ENCODE results near the gene NACAD. TPM values are rescaled to one million over a fixed set of nuclear protein-coding genes. Genes with fewer than 3 reads are reported as not detected.

NACAD gene
- total and polyA plus RNA-seq, 8 donors, result 0.29 to 24.1 (median 1.1) TPM

DNA sequence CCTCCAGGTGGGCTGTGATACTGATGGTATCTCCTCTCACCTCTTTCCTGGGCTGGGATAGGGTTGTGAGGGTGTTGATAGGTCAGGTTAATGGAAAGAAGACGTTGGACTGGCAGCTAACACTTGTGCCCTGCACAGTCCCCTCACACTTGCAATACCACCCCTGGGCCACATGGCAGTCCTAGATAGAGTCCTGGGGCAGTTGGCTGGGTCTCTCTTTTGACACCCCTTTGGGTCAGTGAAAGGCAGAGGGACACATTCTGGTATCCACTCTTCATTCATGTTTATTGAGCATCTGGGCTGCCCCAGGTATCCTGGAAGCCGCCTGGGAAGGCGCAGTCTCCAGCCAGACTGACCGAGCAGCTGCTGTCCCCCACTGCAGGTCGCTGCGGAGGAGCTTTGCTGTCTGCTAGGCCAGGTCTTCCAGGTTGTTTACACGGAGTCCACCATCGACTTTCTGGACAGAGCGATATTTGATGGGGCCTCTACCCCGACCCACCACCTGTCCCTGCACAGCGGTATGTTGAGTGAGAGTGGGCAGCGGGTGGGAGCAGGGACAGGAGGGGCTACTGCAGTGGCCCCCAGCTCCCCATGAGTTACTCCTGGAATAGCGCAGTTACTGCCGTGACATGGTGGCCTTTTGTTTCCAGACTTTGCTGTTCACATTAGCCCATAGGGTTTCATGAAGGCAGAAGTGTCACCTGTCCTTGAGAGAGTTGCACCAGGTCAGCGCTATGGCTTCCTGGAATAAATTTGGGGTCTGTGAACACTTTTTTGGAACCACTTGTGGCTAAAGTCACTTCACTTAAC lies 19.1 kb downstream of the NACAD start:
- Histone ChIP-seq H3K9me3 (no peaks in the 10 kb centered on the region), H3K4me1 (peaks cover 0 to 5% (median 0%) of the 10 kb centered on the region in 4 donors), H3K4me3 (no peak overlapping the region), H3K36me3 (peaks cover 34 to 100% (median 98%) of the 10 kb centered on the region in 4 donors), H3K27ac (no peak overlapping the region), H3K27me3 (no peaks in the 10 kb centered on the region)
- TF ChIP-seq EP300 (IDR thresholded peaks at IDR 0.05) (no peak), POLR2A (IDR thresholded peaks at IDR 0.05) (no peak), POLR2AphosphoS5 (IDR thresholded peaks at IDR 0.05) (no peak)
- TF ChIP-seq, protein P1, sequence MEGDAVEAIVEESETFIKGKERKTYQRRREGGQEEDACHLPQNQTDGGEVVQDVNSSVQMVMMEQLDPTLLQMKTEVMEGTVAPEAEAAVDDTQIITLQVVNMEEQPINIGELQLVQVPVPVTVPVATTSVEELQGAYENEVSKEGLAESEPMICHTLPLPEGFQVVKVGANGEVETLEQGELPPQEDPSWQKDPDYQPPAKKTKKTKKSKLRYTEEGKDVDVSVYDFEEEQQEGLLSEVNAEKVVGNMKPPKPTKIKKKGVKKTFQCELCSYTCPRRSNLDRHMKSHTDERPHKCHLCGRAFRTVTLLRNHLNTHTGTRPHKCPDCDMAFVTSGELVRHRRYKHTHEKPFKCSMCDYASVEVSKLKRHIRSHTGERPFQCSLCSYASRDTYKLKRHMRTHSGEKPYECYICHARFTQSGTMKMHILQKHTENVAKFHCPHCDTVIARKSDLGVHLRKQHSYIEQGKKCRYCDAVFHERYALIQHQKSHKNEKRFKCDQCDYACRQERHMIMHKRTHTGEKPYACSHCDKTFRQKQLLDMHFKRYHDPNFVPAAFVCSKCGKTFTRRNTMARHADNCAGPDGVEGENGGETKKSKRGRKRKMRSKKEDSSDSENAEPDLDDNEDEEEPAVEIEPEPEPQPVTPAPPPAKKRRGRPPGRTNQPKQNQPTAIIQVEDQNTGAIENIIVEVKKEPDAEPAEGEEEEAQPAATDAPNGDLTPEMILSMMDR (IDR thresholded peaks at IDR 0.05), result no peak
- 90 to 95% (median 93%) methylated on average over 11 to 15 of the region's 15 CpGs for WGBS, 5 donors
- intact Hi-C loops (cut with DNase I; ENCODE audit: low total_unique reads), result no loop called here
- no peak for DNase-seq

GRCh38 chr7:45068236-45069023 lies 20.3 kb downstream of the NACAD start:
- Histone ChIP-seq H3K27ac (no peak overlapping the region), H3K4me3 (no peak overlapping the region), H3K27me3 (no peaks in the 10 kb centered on the region), H3K4me1 (peaks cover 0 to 5% (median 0%) of the 10 kb centered on the region in 4 donors), H3K9me3 (no peaks in the 10 kb centered on the region), H3K36me3 (peaks cover 35 to 99% (median 98%) of the 10 kb centered on the region in 4 donors)
- whole genome bisulfite sequencing, 5 donors, result 91 to 95% (median 93%) methylated on average over 10 to 15 of the region's 15 CpGs
- intact Hi-C loops (cut with DNase I; ENCODE audit: low total_unique reads), result no loop called here
- no peak for DNase-seq
- TF ChIP-seq POLR2A (IDR thresholded peaks at IDR 0.05) (no peak), EP300 (IDR thresholded peaks at IDR 0.05) (no peak), POLR2AphosphoS5 (IDR thresholded peaks at IDR 0.05) (no peak)
- TF ChIP-seq, protein P1 (IDR thresholded peaks at IDR 0.05), result no peak

- Histone ChIP-seq H3K27me3 (no peaks in the 10 kb centered on the region), H3K4me1 (peaks cover 0 to 5% (median 0%) of the 10 kb centered on the region in 4 donors), H3K4me3 (no peak overlapping the region), H3K36me3 (peaks cover 27 to 99% (median 90%) of the 10 kb centered on the region in 4 donors), H3K27ac (no peak overlapping the region), H3K9me3 (no peaks in the 10 kb centered on the region)
- TF ChIP-seq EP300 (IDR thresholded peaks at IDR 0.05) (no peak), POLR2A (IDR thresholded peaks at IDR 0.05) (no peak), POLR2AphosphoS5 (IDR thresholded peaks at IDR 0.05) (no peak)
- TF ChIP-seq, protein P1 (IDR thresholded peaks at IDR 0.05), result no peak
- DNase-seq, result no peak
- intact Hi-C loops (cut with DNase I; ENCODE audit: low total_unique reads), result no loop called here
- WGBS, 5 donors, result 91 to 95% (median 94%) methylated on average over 3 of the region's 3 CpGs
These were observed 21.2 kb downstream of the NACAD start for GRCh38 chr7:45067582-45067981.

DNA sequence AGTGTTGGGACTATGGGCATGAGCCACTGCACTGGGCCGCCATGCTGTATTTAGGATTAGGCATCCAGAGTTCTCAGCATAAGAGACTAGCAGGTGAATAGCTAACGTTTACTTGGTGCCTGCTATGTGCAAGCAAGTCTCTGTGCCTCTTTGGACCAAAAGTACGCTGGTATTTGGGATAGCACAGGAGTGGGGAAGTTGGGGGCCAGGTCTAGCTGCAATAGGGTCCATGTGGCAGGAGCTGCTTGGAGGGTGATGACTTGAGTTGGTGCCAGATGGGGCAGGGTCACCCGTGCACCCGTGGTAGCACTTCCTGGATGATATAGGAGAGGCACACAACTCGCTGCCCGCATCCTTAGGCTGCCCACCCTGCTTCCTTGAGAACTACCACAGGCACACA lies 22.4 kb downstream of the NACAD start:
- DNase-seq, result peak in 1 of 2 donors; percentile 7
- Histone ChIP-seq H3K4me1 (peaks cover 0 to 5% (median 0%) of the 10 kb centered on the region in 4 donors), H3K9me3 (no peaks in the 10 kb centered on the region), H3K36me3 (peaks cover 17 to 91% (median 78%) of the 10 kb centered on the region in 4 donors), H3K4me3 (no peak overlapping the region), H3K27me3 (no peaks in the 10 kb centered on the region), H3K27ac (no peak overlapping the region)
- intact Hi-C loops (cut with DNase I; ENCODE audit: low total_unique reads), result no loop called here
- TF ChIP-seq, protein P1 (IDR thresholded peaks at IDR 0.05), result no peak
- TF ChIP-seq POLR2AphosphoS5 (IDR thresholded peaks at IDR 0.05), result no peak
- no peak for TF ChIP-seq POLR2A (IDR thresholded peaks at IDR 0.05)
- TF ChIP-seq EP300 (IDR thresholded peaks at IDR 0.05), result no peak
- 78 to 89% (median 86%) methylated on average over 7 of the region's 7 CpGs for WGBS, 5 donors

Measured in stomach (tissue), 9 donors.